ENCODE results near the gene SYTL5.
"Not testable (repeated sequence)": the region's sequence is repeated elsewhere in the genome, so short reads cannot be mapped to it uniquely, and the experiment has no call there.

The SYTL5 gene

GRCh38 chrX:38006291-38006690, at the start of gene SYTL5:
Gene SYTL5 (plus strand): TSS chrX:38006553. CDS start chrX:38033890, 27,337 bp downstream.
- H3K27me3 ChIP-seq (ENCODE audit: control insufficient read depth, insufficient read depth, low read length), result no peaks in the 10 kb centered on the region
- no peak within 1 kb of the TSS for H3K4me3 ChIP-seq (ENCODE audit: low read length)
- no peaks in the 10 kb centered on the region for H3K4me1 ChIP-seq (ENCODE audit: control insufficient read depth, insufficient read depth, low read length)
- H3K27ac ChIP-seq (ENCODE audit: low read depth, low read length), result no peak within 1 kb of the TSS
- H3K36me3 ChIP-seq (ENCODE audit: control insufficient read depth, insufficient read depth, low read length), result no peaks in the 10 kb centered on the region
- H3K9ac ChIP-seq (ENCODE audit: low read length), result no peak within 1 kb of the TSS

- Histone ChIP-seq H3K27ac (ENCODE audit: low read depth, low read length) (no peak overlapping the region), H3K27me3 (ENCODE audit: control insufficient read depth, insufficient read depth, low read length) (no peaks in the 10 kb centered on the region), H3K9ac (ENCODE audit: low read length) (no peak overlapping the region), H3K36me3 (ENCODE audit: control insufficient read depth, insufficient read depth, low read length) (no peaks in the 10 kb centered on the region), H3K4me1 (ENCODE audit: control insufficient read depth, insufficient read depth, low read length) (no peaks in the 10 kb centered on the region), H3K4me3 (ENCODE audit: low read length) (no peak overlapping the region)
Observed at GRCh38 chrX:37958525-37959211, 47.7 kb upstream of the SYTL5 start.

GRCh38 chrX:37959212-37960021, 46.9 kb upstream of the SYTL5 start:
- Histone ChIP-seq H3K27me3 (ENCODE audit: control insufficient read depth, insufficient read depth, low read length) (no peaks in the 10 kb centered on the region), H3K9ac (ENCODE audit: low read length) (no peak overlapping the region), H3K4me1 (ENCODE audit: control insufficient read depth, insufficient read depth, low read length) (no peaks in the 10 kb centered on the region), H3K27ac (ENCODE audit: low read depth, low read length) (no peak overlapping the region), H3K4me3 (ENCODE audit: low read length) (no peak overlapping the region), H3K36me3 (ENCODE audit: control insufficient read depth, insufficient read depth, low read length) (no peaks in the 10 kb centered on the region)

- H3K36me3 ChIP-seq (ENCODE audit: control insufficient read depth, insufficient read depth, low read length), result no peaks in the 10 kb centered on the region
- no peak overlapping the region for H3K9ac ChIP-seq (ENCODE audit: low read length)
- no peaks in the 10 kb centered on the region for H3K27me3 ChIP-seq (ENCODE audit: control insufficient read depth, insufficient read depth, low read length)
- H3K4me1 ChIP-seq (ENCODE audit: control insufficient read depth, insufficient read depth, low read length), result no peaks in the 10 kb centered on the region
- H3K27ac ChIP-seq (ENCODE audit: low read depth, low read length), result no peak overlapping the region
- H3K4me3 ChIP-seq (ENCODE audit: low read length), result no peak overlapping the region
Observed at GRCh38 chrX:37961118-37961517, 45.2 kb upstream of the SYTL5 start.

GRCh38 chrX:37967714-37968113, 38.6 kb upstream of the SYTL5 start:
- Histone ChIP-seq H3K4me3 (ENCODE audit: low read length) (no peak overlapping the region), H3K27me3 (ENCODE audit: control insufficient read depth, insufficient read depth, low read length) (no peaks in the 10 kb centered on the region), H3K4me1 (ENCODE audit: control insufficient read depth, insufficient read depth, low read length) (no peaks in the 10 kb centered on the region), H3K36me3 (ENCODE audit: control insufficient read depth, insufficient read depth, low read length) (no peaks in the 10 kb centered on the region), H3K9ac (ENCODE audit: low read length) (no peak overlapping the region), H3K27ac (ENCODE audit: low read depth, low read length) (no peak overlapping the region)

- no peaks in the 10 kb centered on the region for H3K4me1 ChIP-seq (ENCODE audit: control insufficient read depth, insufficient read depth, low read length)
- no peaks in the 10 kb centered on the region for H3K36me3 ChIP-seq (ENCODE audit: control insufficient read depth, insufficient read depth, low read length)
- no peak overlapping the region for H3K4me3 ChIP-seq (ENCODE audit: low read length)
- H3K9ac ChIP-seq (ENCODE audit: low read length), result no peak overlapping the region
- peaks cover 1% of the 10 kb centered on the region for H3K27me3 ChIP-seq (ENCODE audit: control insufficient read depth, insufficient read depth, low read length)
- no peak overlapping the region for H3K27ac ChIP-seq (ENCODE audit: low read depth, low read length)
Observed at GRCh38 chrX:37975421-37975820, 30.9 kb upstream of the SYTL5 start.

GRCh38 chrX:37976153-37976552, 30.2 kb upstream of the SYTL5 start:
- H3K36me3 ChIP-seq (ENCODE audit: control insufficient read depth, insufficient read depth, low read length), result no peaks in the 10 kb centered on the region
- no peaks in the 10 kb centered on the region for H3K4me1 ChIP-seq (ENCODE audit: control insufficient read depth, insufficient read depth, low read length)
- H3K27ac ChIP-seq (ENCODE audit: low read depth, low read length), result no peak overlapping the region
- H3K9ac ChIP-seq (ENCODE audit: low read length), result no peak overlapping the region
- peaks cover 1% of the 10 kb centered on the region for H3K27me3 ChIP-seq (ENCODE audit: control insufficient read depth, insufficient read depth, low read length)
- H3K4me3 ChIP-seq (ENCODE audit: low read length), result no peak overlapping the region

GRCh38 chrX:37984880-37985279, 21.5 kb upstream of the SYTL5 start:
- Histone ChIP-seq H3K4me1 (ENCODE audit: control insufficient read depth, insufficient read depth, low read length) (no peaks in the 10 kb centered on the region), H3K9ac (ENCODE audit: low read length) (no peak overlapping the region), H3K36me3 (ENCODE audit: control insufficient read depth, insufficient read depth, low read length) (no peaks in the 10 kb centered on the region), H3K27ac (ENCODE audit: low read depth, low read length) (no peak overlapping the region), H3K4me3 (ENCODE audit: low read length) (no peak overlapping the region), H3K27me3 (ENCODE audit: control insufficient read depth, insufficient read depth, low read length) (no peaks in the 10 kb centered on the region)

- no peaks in the 10 kb centered on the region for H3K4me1 ChIP-seq (ENCODE audit: control insufficient read depth, insufficient read depth, low read length)
- no peaks in the 10 kb centered on the region for H3K36me3 ChIP-seq (ENCODE audit: control insufficient read depth, insufficient read depth, low read length)
- H3K4me3 ChIP-seq (ENCODE audit: low read length), result no peak overlapping the region
- peaks cover 5% of the 10 kb centered on the region for H3K27me3 ChIP-seq (ENCODE audit: control insufficient read depth, insufficient read depth, low read length)
- H3K9ac ChIP-seq (ENCODE audit: low read length), result no peak overlapping the region
- no peak overlapping the region for H3K27ac ChIP-seq (ENCODE audit: low read depth, low read length)
Observed at GRCh38 chrX:37986893-37987292, 19.5 kb upstream of the SYTL5 start.

- peaks cover 5% of the 10 kb centered on the region for H3K27me3 ChIP-seq (ENCODE audit: control insufficient read depth, insufficient read depth, low read length)
- H3K4me1 ChIP-seq (ENCODE audit: control insufficient read depth, insufficient read depth, low read length), result no peaks in the 10 kb centered on the region
- H3K27ac ChIP-seq (ENCODE audit: low read depth, low read length), result no peak overlapping the region
- H3K9ac ChIP-seq (ENCODE audit: low read length), result no peak overlapping the region
- no peak overlapping the region for H3K4me3 ChIP-seq (ENCODE audit: low read length)
- no peaks in the 10 kb centered on the region for H3K36me3 ChIP-seq (ENCODE audit: control insufficient read depth, insufficient read depth, low read length)
Observed at GRCh38 chrX:37989304-37989703, 17.0 kb upstream of the SYTL5 start.

GRCh38 chrX:37991303-37991702, 15.1 kb upstream of the SYTL5 start:
- H3K36me3 ChIP-seq (ENCODE audit: control insufficient read depth, insufficient read depth, low read length); H3K4me3 ChIP-seq (ENCODE audit: low read length); H3K4me1 ChIP-seq (ENCODE audit: control insufficient read depth, insufficient read depth, low read length); H3K9ac ChIP-seq (ENCODE audit: low read length); H3K27ac ChIP-seq (ENCODE audit: low read depth, low read length); H3K27me3 ChIP-seq (ENCODE audit: control insufficient read depth, insufficient read depth, low read length): not testable (repeated sequence)

- Histone ChIP-seq H3K27me3 (ENCODE audit: control insufficient read depth, insufficient read depth, low read length) (peaks cover 5% of the 10 kb centered on the region), H3K9ac (ENCODE audit: low read length) (no peak overlapping the region), H3K4me1 (ENCODE audit: control insufficient read depth, insufficient read depth, low read length) (no peaks in the 10 kb centered on the region), H3K36me3 (ENCODE audit: control insufficient read depth, insufficient read depth, low read length) (no peaks in the 10 kb centered on the region), H3K27ac (ENCODE audit: low read depth, low read length) (no peak overlapping the region), H3K4me3 (ENCODE audit: low read length) (no peak overlapping the region)
Observed at GRCh38 chrX:37993176-37993575, 13.2 kb upstream of the SYTL5 start.
